Activated CD8-positive, alpha-beta T cell treated with anti-CD3 and anti-CD28 coated beads for 36 hours (primary cell): ENCODE results near the gene LRRN2. TPM values are rescaled to one million over a fixed set of nuclear protein-coding genes. Genes with fewer than 3 reads are reported as not detected.

ENCODE experiments used
- ATAC-seq: fragments of 200-7000 bp; cut with Tn5 transposase; one replicate; pipeline ENCODE4 v1.10.0; 2021; ENCODE audit warnings: mild to moderate bottlenecking, moderate library complexity
- CTCF ChIA-PET: fragments of 350-600 bp; sonication (Branson Sonifier 250); formaldehyde crosslinking; loops from one replicate; lab custom pipeline; 2021; ENCODE audit warnings: antibody characterized with exemption; lab: Charles Lee
- POLR2A ChIA-PET: fragments of 350-600 bp; sonication (Branson Sonifier 250); formaldehyde crosslinking; loops from one replicate; lab custom pipeline; 2021; ENCODE audit warnings: antibody characterized with exemption; lab: Charles Lee
- DNase-seq: peaks from one replicate; pipeline ENCODE4 v3.0.0-alpha.2; 2020
- H3K27ac Mint-ChIP-seq: one replicate; pipeline ENCODE4 v1.8.0; 2021; ENCODE audit warnings: mild to moderate bottlenecking, mixed read lengths
- H3K27me3 Mint-ChIP-seq: one replicate; pipeline ENCODE4 v1.8.0; 2021; ENCODE audit warnings: mixed read lengths
- H3K36me3 Mint-ChIP-seq: one replicate; pipeline ENCODE4 v1.8.0; 2021; ENCODE audit warnings: low read depth, mixed read lengths
- H3K4me1 Mint-ChIP-seq: one replicate; pipeline ENCODE4 v1.8.0; 2021; ENCODE audit warnings: low read depth, mixed read lengths
- H3K4me3 Mint-ChIP-seq: one replicate; pipeline ENCODE4 v1.8.0; 2021; ENCODE audit warnings: mild to moderate bottlenecking, moderate library complexity, mixed read lengths
- H3K9me3 Mint-ChIP-seq: one replicate; pipeline ENCODE4 v1.8.0; 2021; ENCODE audit warnings: mixed read lengths
- CTCF ChIP-seq: fragments of 200-600 bp; IDR thresholded peaks from one replicate; pipeline ENCODE4 v1.8.0; 2022; ENCODE audit warnings: antibody characterized with exemption, mild to moderate bottlenecking
- intact Hi-C: fragments of 100-400 bp; cut with micrococcal nuclease; formaldehyde crosslinking; loops from one replicate; pipeline ENCODE4 v1.10.0; 2022
- total RNA-seq, 2 experiments: library from RNA; stranded (reverse); gene quantifications; one replicate each; pipeline ENCODE4 v1.2.3, GENCODE V29; 2021

LRRN2 gene
- total RNA-seq, 2 experiments from 2014 or later = not detected

- DNase-seq = no peak
- Mint-ChIP-seq H3K27me3 (no peaks in the 10 kb centered on the region), H3K4me3 (no peak overlapping the region), H3K27ac (no peak overlapping the region), H3K36me3 (peaks cover 18% of the 10 kb centered on the region), H3K9me3 (no peaks in the 10 kb centered on the region), H3K4me1 (peaks cover 24% of the 10 kb centered on the region)
- POLR2A ChIA-PET = no interaction called here
- TF ChIP-seq CTCF = no peak
- CTCF ChIA-PET = interaction anchor here (1.0 to 2.0 kb wide), 3 partner anchors 9 to 366 kb away, joined by 3 to 10 read pairs (median 10); no protein-coding TSS in a partner anchor
- intact Hi-C loops = no loop called here
- ATAC-seq = no peak
These were observed 110.0 kb downstream of the LRRN2 start for GRCh38 chr1:204575221-204576190.

GRCh38 chr1:204574865-204575163, 110.7 kb downstream of the LRRN2 start:
- no peak overlapping the region for H3K27ac Mint-ChIP-seq
- POLR2A ChIA-PET = no interaction called here
- no peaks in the 10 kb centered on the region for H3K27me3 Mint-ChIP-seq
- peaks cover 18% of the 10 kb centered on the region for H3K36me3 Mint-ChIP-seq
- no peak overlapping the region for H3K4me3 Mint-ChIP-seq
- CTCF ChIA-PET = interaction anchor here (1.5 to 2.5 kb wide), 3 partner anchors 9 to 232 kb away, joined by 9 to 14 read pairs (median 10); no protein-coding TSS in a partner anchor
- no peak for DNase-seq
- H3K4me1 Mint-ChIP-seq = peaks cover 18% of the 10 kb centered on the region
- ATAC-seq = no peak
- no peaks in the 10 kb centered on the region for H3K9me3 Mint-ChIP-seq
- no peak for TF ChIP-seq CTCF
- intact Hi-C loops = no loop called here

- H3K36me3 Mint-ChIP-seq = peaks cover 19% of the 10 kb centered on the region
- H3K9me3 Mint-ChIP-seq = no peaks in the 10 kb centered on the region
- no peak for ATAC-seq
- no peak overlapping the region for H3K27ac Mint-ChIP-seq
- no peak overlapping the region for H3K4me3 Mint-ChIP-seq
- ChIA-PET POLR2A (no interaction called here), CTCF (interaction anchor here (1.5 to 2.5 kb wide), 3 partner anchors 8 to 233 kb away, joined by 9 to 14 read pairs (median 10); no protein-coding TSS in a partner anchor)
- no peak for DNase-seq
- no peaks in the 10 kb centered on the region for H3K27me3 Mint-ChIP-seq
- H3K4me1 Mint-ChIP-seq = peaks cover 13% of the 10 kb centered on the region
- intact Hi-C loops = no loop called here
- no peak for TF ChIP-seq CTCF
These were observed 111.3 kb downstream of the LRRN2 start for GRCh38 chr1:204574016-204574864.

- no peak for DNase-seq
- ChIA-PET CTCF (interaction anchor here (1.5 to 2.5 kb wide), 3 partner anchors 7 to 234 kb away, joined by 9 to 14 read pairs (median 10); no protein-coding TSS in a partner anchor), POLR2A (no interaction called here)
- TF ChIP-seq CTCF = no peak
- Mint-ChIP-seq H3K27me3 (no peaks in the 10 kb centered on the region), H3K4me3 (no peak overlapping the region), H3K9me3 (no peaks in the 10 kb centered on the region), H3K4me1 (peaks cover 6% of the 10 kb centered on the region), H3K27ac (no peak overlapping the region), H3K36me3 (peaks cover 19% of the 10 kb centered on the region)
- intact Hi-C loops = no loop called here
- ATAC-seq = no peak
These were observed 112.3 kb downstream of the LRRN2 start for GRCh38 chr1:204572923-204573922.
